NCI-H1417 treated with DMSO at 0.1 percent for 48 hours (cell line): ENCODE measurements around the gene P2RY6.

ENCODE experiments used
- DNase-seq: peaks from one replicate; lab custom pipeline; 2025; lab: John Stamatoyannopoulos, UW

Gene P2RY6

DNA sequence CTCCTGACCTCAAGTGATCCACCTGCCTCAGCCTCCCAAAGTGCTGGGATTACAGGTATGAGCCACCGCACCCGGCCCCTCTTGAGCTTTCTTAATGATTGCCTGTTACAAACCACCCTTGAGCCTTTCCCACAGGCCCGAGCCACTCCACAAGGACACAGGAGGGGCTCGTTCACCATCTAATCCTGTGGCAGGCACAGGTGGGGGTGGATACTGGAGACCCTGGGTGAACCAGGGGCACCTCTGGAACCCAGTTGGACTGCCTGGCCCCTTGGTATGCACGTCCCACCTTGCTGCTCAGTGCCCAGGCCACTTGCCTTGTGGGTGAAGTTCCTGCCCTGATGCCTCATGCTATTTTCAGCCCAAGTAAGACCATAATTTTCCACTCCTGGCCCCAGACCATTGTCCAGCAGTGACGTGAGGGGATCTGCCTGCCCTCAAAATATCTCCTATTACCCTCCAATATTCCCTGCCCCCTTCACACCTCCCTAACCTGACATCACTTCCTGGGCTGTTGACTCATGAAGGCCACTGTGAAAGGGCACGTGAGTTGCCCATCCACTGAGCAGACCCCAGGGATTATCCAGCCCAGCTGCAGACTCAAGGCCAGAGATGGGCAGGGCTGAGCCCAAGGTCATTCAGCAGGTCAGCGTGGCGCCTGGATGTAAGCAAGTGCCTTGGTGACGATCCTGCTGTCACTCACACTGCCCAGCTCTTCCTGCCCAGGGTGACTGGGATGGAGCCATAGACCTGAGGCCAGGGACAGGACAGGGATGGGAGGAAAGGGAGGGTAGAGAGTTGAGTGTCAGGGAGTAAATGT, 34.5 kb upstream of the P2RY6 start:
- no peak for DNase-seq

DNA sequence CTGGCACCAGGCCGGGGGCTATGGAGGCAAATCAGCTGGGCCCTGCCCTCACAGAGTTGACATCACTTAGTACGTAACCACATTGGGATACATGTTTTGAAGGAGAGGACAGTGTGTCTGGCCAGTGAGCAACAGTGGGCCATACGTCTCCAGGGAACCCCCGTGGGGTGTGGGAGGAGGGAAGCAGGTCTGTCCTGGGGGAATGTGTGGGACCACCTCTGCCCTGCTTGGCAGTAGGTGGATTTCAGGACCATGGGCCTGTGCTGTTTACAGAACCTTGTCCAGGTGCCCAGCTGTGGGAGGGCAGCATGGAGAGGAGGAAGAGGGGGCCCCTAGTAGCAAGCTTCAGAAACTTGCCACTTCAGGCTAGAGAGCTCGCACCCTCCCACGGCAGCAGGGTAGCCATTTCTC, 33.0 kb upstream of the P2RY6 start:
- DNase-seq = no peak

DNA sequence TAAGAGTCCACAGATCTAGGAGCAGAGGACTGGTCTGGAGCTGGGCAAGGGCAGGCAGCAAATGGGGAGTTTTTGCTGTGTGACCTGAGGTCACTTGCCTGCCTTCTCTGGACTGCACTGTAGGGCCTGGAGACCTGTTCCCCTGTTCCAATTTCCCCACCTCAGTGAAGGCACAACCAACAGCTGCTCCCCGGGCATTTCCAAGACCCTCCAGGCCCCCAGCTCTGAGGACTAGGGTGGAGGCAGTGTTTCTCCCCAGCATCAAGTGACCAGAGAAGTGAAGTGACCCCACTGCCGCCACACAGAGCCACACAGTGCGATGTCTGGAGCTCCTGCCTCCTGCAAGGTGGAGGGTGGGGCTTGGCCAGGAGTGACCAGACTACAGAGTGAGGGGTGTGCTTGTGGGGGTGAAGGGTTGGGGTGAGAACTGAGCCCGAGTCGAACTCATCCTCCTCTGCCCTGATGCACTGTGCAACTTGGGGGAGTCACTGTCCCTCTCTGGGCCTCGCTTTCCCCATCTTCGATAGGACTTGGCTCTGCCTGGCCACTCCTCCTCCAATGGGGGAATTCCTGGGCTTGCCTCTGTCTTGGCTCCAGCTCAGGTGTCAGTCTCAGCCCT, 32.5 kb upstream of the P2RY6 start:
- no peak for DNase-seq

DNA sequence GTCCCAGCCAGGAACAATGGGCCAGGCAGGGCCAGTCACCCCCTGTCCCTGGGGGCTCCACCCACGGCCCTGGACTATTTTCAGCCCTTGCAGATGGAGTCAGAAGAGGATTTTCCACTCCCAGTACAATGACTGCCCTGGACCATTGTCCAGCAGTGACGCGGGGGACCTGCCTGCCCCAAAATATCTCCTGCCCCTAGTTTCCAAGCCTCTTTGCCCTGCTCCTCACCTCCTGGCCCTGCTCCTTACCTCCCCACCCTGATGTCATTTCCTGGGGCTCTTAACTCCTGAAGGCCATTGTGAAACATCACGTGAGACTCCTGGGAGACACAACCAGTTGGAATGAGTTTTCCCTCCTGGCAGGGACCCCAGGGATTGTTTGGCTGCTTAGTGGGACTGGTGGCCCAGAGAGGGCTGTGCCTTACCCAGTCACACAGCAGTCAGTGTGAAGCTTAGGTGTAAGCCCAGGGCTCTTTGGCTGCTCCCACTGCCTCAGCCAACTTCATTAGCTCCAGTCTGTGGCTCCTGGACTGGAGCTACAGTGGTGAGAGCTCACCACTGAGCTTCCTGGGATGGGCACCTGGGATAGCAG, 31.9 kb upstream of the P2RY6 start:
- DNase-seq = no peak

DNA sequence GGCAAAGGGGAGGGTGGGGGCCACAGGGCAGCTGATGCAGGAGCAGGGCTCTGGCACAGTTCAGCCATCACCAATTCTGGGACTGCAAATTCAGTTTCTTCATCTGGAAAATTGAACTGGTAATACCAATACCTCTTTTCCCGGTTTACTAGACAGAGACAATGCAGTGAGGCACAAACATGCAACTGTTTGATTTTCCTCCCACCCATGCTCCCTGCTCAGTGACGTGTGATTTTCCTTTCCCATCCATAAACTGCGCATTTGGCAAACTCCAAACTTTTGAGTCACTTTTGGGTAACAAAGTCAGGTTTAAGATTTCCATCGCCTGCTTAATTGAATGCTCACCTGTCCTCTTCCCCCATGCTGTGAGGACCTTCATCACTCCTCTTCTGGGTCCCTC, 30.8 kb upstream of the P2RY6 start:
- DNase-seq = no peak

DNA sequence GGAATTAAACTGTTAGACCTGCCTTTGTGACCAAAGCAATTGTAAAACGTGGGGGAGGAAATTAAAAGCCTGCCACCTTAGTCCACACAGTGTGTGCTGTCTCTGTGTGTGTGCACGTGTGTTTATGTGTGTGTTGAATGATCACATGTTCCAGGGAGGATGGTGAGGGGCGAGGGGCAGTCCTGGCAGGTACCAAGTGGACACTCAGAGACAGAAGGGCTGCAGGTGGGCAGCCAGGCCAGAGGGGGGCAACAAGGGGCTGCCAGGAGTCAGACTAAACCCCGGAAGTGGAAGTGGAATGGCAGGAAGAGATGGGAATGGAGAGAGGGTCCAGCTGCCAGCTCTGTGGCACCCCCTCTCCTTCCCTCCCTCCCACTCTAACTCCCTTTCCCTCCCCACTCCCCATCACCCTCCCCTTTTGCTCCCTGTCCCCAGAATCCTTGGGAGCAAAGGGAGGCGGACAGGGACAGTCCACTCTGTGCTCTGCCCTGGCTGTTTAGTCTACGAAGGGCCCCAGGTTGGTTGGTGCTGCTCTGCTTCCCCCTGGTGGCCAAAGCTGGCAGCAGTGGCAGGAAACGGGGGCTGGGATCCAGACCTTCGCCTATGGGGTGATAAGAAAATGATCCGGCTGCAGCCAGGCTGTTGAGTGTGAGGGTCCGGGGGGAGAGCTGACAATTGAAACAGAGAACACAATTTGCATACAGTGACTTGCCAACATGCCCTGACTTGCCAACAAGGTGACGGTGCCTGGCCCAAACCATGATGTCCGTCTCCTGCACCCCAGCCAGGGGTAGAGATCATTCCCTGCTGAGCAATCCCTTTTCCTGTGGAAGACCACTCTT, 29.7 kb upstream of the P2RY6 start:
- peak; percentile 71 for DNase-seq

DNA sequence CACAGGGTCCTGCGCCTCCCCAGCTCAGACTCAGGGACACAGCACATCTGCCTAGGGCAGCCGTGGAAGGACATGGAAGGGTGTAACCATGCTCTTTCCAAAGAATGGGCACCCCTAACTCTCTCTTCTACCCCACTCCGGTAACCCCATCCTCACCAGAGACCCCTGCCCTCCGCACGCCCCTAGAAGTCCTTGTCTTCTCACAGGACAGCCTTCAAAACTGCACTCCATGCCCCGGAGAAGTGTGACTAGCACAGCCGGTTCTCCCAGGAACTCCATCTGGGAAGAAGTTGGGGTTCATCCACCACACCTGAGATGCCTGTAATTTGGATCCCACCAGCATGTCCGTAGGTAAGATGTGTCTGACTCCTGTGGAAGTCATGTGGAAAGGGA, 29.0 kb upstream of the P2RY6 start:
- no peak for DNase-seq

DNA sequence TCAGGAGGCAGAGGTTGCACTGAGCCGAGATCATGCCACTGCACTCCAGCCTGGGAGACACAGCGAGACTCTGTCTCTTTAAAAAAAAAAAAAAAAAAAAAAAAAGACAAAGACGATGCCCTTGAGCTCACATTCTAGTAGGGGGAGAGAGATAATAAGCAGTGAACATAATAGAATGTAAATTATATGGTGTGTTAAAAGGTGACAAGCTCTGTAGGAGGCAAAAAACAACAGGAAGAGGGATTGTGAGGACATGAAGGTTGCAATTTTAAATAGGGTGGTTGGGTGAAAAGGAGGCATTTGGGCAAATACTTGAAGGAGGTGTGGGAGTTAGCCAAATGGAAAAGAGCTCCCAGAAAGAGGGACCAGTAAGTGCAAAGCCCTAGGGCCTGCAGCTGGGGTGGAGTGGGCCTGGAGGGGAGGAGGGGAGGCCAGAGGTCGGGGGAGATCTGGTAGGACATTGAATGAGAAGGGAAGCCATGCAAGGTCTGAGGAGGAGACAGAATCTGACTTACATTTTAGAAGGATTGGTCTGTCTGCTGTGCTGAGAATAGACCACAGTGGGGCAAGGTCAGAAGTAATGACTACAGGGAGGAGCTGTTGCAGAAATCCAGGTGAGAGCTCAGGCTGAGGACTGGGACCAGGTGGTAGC, 27.4 kb upstream of the P2RY6 start:
- peak; percentile 73 for DNase-seq

DNA sequence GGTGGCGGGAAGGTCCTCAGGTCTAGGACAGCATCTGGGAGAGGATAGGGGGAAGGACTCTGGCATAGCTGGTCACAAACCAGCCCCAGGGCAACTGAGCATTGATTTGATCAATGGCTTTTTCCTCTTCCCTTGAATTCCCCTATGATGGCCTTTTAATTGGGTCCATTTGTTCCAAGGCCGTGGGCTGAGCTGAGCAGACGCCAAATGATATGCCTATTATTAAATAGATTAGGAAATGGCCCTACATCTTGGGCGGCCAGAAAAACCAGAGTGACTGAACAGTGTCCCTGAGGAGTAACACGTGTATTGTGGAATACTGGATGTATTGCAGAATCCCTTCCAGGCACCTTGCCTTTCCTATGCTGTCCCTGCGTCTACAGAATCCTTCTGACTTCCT, 26.7 kb upstream of the P2RY6 start:
- DNase-seq = no peak

DNA sequence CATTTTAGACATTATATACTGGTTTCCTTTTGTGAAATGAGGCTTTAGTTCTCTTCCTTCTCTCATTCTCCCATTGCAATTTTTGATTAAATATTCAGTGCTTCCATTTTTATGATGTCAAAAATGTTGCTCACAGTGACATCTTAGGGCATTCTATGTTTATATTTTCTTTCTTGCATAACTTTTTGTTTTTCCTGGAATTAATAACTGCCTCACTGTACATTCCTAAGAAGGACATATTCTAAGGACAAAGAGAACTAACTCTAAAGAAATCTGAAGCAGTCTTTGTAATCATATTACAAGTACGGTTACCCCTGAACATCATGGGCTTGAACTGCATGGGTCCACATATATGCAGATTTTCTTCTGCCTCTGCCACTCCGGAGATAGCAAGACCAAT, 25.8 kb upstream of the P2RY6 start:
- no peak for DNase-seq

DNA sequence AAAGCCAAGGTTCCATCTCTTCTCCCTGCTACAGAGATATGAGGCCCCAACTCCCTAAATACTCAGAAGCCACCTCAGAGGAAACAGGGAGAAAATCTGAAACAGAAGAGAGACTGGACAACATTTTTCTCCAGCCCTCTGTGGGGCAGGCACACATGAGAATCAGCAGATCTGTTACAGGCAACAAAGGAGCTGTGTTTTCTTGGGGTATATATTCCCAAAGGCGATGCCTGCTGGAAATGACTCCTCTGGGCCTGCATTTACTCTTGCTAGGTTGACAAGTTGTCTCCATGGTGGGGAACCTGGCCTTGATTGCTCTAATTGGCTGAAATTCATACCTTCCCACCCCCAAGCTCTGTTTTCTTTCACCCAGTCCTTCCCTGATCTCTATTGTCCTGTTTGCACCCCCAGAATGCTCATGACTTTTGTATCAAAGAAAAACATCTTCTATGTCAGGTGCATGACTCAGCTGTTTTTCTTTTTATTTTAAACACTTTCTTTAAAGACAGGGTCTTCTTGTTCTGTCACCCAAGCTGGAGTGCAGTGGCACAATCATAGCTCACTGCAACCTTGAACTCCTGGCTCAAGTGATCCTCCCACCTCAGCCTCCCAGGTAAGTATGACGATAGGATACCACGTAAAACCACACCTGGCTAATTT, 23.5 kb upstream of the P2RY6 start:
- DNase-seq = no peak

DNA sequence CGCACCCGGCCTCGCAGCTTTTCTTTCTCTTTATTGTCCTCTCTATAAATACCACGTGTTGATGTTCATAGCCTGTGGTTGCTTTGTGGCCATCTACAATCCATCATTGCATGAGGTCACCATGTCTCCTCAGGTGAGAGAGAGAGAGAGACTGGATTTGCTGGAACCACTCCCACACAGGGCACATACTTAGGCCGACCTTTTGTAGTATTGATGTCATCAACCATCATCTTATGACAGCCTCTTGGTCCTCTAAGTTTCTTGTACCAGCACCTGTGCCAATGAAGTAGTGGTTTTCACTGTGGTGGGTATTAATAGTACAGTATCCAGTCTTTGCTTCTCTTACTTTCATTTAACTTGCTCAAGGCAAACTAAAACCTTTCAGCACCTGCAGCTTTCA, 22.8 kb upstream of the P2RY6 start:
- no peak for DNase-seq

DNA sequence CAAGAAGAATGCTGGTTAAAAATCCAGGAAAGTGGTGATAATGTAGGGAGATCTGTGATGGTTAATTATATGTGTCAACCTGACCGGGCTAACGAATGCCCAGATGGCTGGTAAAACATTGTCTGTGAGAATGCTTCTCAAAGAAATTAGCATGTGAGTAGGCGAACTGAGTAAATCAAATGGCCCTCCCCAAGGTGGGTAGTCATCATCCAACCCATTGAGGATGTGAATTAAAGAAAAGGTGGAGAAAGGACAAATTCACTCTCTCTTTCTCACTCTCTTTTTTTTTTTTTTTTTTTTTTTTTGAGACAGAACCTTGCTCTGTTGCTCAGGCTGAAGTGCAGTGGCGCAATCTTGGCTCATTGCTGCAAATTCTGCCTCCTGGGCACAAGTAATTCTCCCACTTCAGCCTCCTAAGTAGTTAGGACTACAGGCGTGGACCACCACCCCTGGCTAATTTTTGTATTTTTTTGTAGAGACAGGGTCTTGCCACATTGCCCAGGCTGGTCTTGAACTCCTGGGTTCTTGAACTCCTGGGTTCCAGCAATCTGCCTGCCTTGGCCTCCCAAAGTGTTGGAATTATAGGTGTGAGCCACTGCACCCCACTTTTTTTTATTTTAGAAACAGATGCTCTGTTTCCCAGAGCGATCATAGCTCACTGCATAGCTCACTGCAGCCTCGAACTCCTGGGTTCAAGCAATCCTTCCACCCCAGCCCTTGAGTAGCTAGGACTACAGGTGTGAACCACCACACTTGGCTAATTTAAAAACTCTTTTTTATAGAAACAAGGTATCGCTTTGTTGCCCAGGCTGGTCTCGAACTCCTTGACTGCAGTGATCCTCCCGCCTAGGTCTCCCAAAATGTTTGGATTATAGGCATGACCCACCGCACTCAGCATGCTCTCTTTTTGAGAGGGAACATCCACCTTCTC, 22.0 kb upstream of the P2RY6 start:
- DNase-seq = no peak

DNA sequence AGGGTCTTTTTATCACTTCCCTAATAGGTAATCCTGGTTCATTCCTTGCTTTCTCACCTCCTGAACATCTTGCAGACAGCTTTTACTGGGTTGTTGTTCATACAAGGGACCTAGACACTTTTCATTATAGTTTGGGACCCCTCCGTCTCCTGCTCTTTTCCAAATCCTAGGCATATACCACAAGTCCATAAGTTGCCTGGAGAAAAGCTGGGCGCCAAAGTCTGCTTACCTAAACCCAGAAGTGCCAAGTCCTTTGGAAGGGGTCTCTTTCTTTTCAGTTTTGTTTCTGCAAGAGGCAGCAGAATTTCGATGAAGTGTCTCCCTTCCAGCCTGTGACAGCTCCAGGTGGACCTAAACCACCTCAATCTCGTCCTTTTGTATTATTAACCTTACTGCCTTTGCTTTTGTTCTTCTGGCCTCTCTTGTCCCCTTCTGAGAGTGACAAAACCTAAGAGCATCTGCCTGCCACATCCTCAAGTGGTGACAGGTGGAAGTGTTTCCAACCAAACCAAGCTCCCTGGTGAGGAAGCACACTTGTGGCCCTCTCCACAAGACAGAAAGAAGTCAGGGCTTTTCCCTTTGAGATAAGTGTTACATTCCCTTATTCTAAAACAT, 19.5 kb upstream of the P2RY6 start:
- DNase-seq = no peak

DNA sequence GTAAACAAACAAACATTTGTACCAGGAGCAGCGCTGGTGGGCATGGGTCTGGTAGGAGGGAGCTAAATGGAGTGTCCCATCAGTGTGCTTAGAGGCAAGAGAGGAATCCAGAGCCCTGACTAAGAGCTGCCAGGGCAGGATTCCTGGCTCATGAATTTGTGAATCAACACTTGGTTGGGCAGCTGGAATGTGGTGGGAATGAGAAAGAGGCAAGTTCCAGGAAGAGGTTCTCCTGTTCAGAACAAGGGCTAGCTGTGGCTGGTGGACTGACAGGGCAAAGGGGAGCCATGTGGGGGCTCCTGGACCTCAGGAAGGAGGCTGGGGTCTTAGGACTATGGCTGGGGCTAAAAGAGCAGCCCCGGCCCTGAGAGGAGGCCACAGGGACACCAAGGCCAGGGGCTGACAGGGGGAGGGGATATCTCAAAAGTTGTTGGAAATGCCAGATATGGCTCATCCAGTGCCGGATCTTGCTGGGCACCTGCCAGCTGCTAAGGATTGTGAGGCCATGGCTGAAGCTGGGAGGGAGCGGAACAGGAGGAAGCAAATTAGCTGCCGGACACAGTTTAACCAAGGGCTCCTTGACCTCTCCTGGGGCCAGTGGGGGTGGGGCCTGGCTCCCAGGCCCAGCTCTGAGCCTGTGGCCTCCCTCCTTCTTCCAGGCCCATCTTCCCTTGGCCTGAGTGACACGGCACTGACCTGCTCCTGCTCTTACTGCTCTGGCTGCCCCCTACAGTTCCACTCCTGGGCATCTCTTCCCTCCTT, 14.6 kb upstream of the P2RY6 start:
- DNase-seq = no peak

DNA sequence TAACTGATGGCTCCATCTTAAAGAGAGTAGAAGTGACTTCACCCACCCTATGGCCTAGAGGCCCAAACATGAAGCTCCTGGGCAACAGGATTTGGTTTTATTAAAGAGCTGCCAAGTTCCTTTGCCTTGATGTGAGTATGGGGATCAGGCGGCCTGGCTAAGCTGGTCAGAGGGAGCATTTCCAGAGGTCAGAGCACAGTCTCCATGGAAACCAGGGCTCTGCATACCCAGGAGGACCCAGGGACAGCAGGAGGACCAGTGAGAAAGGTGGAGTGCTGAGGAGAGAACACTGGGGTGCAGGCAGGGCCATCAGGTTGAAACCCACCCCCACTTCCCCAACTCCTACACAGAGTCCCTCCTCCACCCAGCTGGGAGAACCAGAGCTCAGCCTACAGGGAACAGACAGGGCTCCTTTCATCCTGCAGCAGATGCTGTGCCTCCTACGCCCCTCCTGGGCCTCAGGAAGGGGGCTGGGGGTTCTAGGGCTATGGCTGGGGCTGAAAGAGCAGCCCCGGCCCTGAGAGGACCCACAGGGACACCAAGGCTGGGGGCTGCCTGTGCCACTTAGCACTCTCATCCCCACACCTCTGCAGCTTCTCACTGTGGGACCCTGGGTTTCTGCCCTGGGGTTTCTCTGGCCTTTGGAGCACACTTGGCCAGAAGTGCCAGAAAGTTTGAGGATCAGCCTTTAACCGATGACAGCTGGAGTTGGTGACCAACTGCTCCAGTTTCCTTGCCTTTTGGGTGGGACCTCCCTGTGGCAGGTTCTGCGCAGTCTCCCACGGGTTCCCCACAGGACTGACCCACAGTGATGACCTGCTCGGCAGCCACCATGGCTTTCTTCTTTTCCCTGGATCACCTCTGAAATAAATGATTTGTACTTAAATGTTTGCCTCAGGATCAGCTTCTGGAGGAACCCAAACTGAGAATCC, 13.8 kb upstream of the P2RY6 start:
- DNase-seq = no peak

DNA sequence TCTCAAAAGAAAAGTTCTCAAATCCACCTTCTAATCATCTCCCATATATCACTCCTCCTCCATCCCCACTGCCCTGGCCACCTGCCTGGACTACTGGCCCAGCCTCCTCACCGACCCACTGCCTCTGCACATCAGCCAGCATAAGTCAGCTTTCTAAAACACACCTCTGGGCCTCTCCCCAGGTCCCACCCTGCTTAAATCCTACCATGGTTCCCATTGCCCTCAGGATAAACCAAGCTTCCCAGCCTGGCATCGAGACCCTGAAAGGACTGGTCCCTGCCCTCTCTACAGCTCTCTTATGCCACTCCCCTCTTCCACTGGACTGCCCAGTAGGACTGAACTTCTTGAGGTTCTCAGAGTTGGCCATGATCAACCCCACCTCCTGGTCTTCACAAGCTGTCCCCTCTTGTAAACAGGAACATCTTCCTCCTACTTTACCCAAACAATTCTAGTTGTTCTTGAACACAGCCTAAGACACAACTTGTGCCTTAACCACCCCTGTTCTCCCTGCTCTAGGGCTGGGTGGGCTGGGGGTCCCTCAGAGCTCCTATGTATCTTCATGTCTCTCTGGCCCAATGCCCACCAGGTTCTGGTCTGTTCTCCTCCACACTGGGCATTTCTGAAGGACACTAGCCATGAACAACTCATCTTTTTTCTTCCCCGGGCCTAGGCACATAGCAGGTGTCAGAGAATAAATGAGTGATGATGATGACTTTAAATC, 12.6 kb upstream of the P2RY6 start:
- DNase-seq = no peak

DNA sequence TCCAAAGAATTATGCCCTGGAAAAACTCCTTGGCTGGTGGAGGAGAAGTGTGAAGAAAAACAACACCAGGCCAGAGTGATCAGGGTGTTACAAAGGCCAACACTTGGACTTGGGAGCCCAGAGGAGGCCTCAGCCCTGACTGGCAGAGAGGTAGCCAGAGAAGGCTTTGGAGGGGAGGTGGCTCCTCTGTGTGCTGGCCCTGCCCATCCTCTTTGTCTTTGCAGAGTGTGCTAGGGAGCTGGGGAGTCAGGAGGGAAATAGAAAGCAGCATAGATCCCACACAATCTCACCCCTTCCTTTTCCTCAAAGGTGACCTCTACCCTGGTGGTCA, 12.0 kb upstream of the P2RY6 start:
- no peak for DNase-seq
